ENCODE data around the gene IDH3A.

- TF ChIP-seq, protein P1, sequence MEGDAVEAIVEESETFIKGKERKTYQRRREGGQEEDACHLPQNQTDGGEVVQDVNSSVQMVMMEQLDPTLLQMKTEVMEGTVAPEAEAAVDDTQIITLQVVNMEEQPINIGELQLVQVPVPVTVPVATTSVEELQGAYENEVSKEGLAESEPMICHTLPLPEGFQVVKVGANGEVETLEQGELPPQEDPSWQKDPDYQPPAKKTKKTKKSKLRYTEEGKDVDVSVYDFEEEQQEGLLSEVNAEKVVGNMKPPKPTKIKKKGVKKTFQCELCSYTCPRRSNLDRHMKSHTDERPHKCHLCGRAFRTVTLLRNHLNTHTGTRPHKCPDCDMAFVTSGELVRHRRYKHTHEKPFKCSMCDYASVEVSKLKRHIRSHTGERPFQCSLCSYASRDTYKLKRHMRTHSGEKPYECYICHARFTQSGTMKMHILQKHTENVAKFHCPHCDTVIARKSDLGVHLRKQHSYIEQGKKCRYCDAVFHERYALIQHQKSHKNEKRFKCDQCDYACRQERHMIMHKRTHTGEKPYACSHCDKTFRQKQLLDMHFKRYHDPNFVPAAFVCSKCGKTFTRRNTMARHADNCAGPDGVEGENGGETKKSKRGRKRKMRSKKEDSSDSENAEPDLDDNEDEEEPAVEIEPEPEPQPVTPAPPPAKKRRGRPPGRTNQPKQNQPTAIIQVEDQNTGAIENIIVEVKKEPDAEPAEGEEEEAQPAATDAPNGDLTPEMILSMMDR (IDR thresholded peaks at IDR 0.05): no peak
- TF ChIP-seq POLR2A (IDR thresholded peaks at IDR 0.05): no peak
Measured at GRCh38 chr15:78102211-78102610, 47.0 kb upstream of the IDH3A start.
